Stimulated activated CD8-positive, alpha-beta memory T cell treated with anti-CD3 and anti-CD28 coated beads, Interleukin-15, amount 100 ng/mL, for 48 hours (primary cell): Measurements from ENCODE around the gene WDR5.

ENCODE experiments used
- DNase-seq, 2 donors: peaks; one replicate each; pipeline ENCODE4 v3.0.0-alpha.2; 2020; ENCODE audit warnings: low read depth in 2 of 2

Gene WDR5

GRCh38 chr9:134174073-134174449, 38.2 kb downstream of the WDR5 start:
- no peak for DNase-seq

- no peak for DNase-seq
Measured at GRCh38 chr9:134174526-134175290, 38.8 kb downstream of the WDR5 start.

- no peak for DNase-seq
Measured at GRCh38 chr9:134175291-134175807, 39.5 kb downstream of the WDR5 start.

- DNase-seq: no peak
Measured at GRCh38 chr9:134175808-134176598, 40.1 kb downstream of the WDR5 start.

GRCh38 chr9:134176599-134176968, 40.7 kb downstream of the WDR5 start:
- DNase-seq: no peak

GRCh38 chr9:134177186-134177585, 41.3 kb downstream of the WDR5 start:
- DNase-seq: no peak

- no peak for DNase-seq
Measured at GRCh38 chr9:134177624-134178393, 41.9 kb downstream of the WDR5 start.

- no peak for DNase-seq
Measured at GRCh38 chr9:134178394-134178767, 42.5 kb downstream of the WDR5 start.

- no peak for DNase-seq
Measured at GRCh38 chr9:134178768-134179551, 43.1 kb downstream of the WDR5 start.

GRCh38 chr9:134179595-134179917, 43.7 kb downstream of the WDR5 start:
- DNase-seq: no peak

- DNase-seq: no peak
Measured at GRCh38 chr9:134179918-134180785, 44.3 kb downstream of the WDR5 start.

- DNase-seq: no peak
Measured at GRCh38 chr9:134180786-134181647, 45.1 kb downstream of the WDR5 start.

GRCh38 chr9:134181648-134182034, 45.8 kb downstream of the WDR5 start:
- no peak for DNase-seq

GRCh38 chr9:134182554-134183085, 46.7 kb downstream of the WDR5 start:
- no peak for DNase-seq

GRCh38 chr9:134185536-134186011, 49.7 kb downstream of the WDR5 start:
- no peak for DNase-seq

- no peak for DNase-seq
Measured at GRCh38 chr9:134186471-134187109, 50.7 kb downstream of the WDR5 start.

GRCh38 chr9:134187110-134187531, 51.2 kb downstream of the WDR5 start:
- DNase-seq: no peak

GRCh38 chr9:134187891-134188385, 52.1 kb downstream of the WDR5 start:
- DNase-seq: no peak
